ENCODE data around the gene CTBS. TPM values are rescaled to one million over a fixed set of nuclear protein-coding genes. Genes with fewer than 3 reads are reported as not detected.

Gene CTBS
- total RNA-seq, 1 experiment from 2014 or later, result 18.2 TPM

- Mint-ChIP-seq H3K4me3 (ENCODE audit: low read depth, unreplicated experiment) (peak overlapping the region; percentile 89), H3K27ac (ENCODE audit: unreplicated experiment) (peak overlapping the region; percentile 87), H3K4me1 (ENCODE audit: low read depth, unreplicated experiment) (peaks cover 27% of the 10 kb centered on the region), H3K27me3 (ENCODE audit: unreplicated experiment) (no peaks in the 10 kb centered on the region), H3K36me3 (ENCODE audit: insufficient read depth, unreplicated experiment) (peaks cover 49% of the 10 kb centered on the region), H3K9me3 (ENCODE audit: low read depth, unreplicated experiment) (no peaks in the 10 kb centered on the region)
- intact Hi-C loops (cut with micrococcal nuclease; ENCODE audit: unreplicated experiment), result loop anchor here (2.0 to 5.0 kb wide), 2 partner anchors 67 to 115 kb away; partner anchors contain the start of gene CTBS
- no peak for DNase-seq
- no TSS peak for BruUV-seq (replicated peaks)
- CTCF ChIA-PET, result interaction anchor here (0.6 to 1.1 kb wide), 7 partner anchors 24 to 277 kb away, joined by 3 to 4 read pairs (median 3); partner anchors contain the start of gene CTBS
- TF ChIP-seq CTCF (IDR thresholded peaks at IDR 0.05; ENCODE audit: unreplicated experiment), result no peak
Observed at GRCh38 chr1:84505493-84506001, 68.7 kb downstream of the CTBS start.

DNA sequence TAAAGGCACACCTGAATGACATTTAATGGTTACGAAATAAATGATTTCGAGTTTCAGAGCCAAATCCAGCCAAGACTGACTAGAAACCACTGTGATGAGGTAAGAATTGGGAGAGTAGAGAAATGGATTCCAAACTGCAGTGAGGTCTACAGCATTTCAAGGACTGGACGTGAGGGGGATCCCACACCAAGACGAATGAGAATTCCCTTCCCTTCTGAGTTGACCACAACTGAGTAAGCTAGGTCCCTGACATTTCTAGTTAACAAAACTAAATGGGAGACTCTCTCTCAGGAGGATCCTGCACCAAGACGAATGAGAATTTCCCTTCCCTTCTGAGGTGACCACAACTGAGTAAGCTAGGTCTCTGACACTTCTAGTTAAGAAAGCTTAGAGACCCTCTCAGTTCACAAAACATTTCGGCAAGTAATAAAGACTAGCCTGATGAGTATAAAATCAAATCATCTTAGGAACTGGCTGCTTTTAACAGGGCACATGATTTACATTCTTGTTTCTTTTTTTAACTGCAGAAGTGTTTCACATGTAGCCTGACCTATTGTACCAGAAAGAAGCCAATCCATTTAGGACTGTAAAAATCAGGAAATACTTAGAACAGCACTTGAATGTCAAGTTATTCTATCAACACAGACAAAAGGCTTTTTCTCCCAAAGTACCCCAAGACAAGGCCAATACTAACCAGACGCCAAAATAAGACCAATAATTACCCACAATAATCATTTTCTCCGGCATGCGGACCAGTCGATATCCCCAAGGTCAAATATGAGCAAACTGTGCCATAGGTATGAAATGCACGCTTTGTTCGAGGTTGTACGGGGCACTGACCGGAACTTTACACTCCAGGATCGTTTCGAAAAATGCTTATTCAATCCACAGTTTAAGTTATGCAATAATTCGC is 69.4 kb downstream of the CTBS start:
- no peak for TF ChIP-seq CTCF (IDR thresholded peaks at IDR 0.05; ENCODE audit: unreplicated experiment)
- Mint-ChIP-seq H3K27me3 (ENCODE audit: unreplicated experiment) (no peaks in the 10 kb centered on the region), H3K36me3 (ENCODE audit: insufficient read depth, unreplicated experiment) (peaks cover 51% of the 10 kb centered on the region), H3K27ac (ENCODE audit: unreplicated experiment) (peak overlapping the region; percentile 87), H3K9me3 (ENCODE audit: low read depth, unreplicated experiment) (no peaks in the 10 kb centered on the region), H3K4me1 (ENCODE audit: low read depth, unreplicated experiment) (peaks cover 27% of the 10 kb centered on the region), H3K4me3 (ENCODE audit: low read depth, unreplicated experiment) (peak overlapping the region; percentile 89)
- intact Hi-C loops (cut with micrococcal nuclease; ENCODE audit: unreplicated experiment), result loop anchor here (5.0 kb wide), 1 partner anchor 67 kb away; the partner anchor contains the start of gene CTBS
- CTCF ChIA-PET, result interaction anchor here (1.0 kb wide), 1 partner anchor 25 kb away, joined by 3 read pairs; no protein-coding TSS in a partner anchor
- no peak for DNase-seq
- TSS peak; percentile 27 for BruUV-seq (replicated peaks)

DNA sequence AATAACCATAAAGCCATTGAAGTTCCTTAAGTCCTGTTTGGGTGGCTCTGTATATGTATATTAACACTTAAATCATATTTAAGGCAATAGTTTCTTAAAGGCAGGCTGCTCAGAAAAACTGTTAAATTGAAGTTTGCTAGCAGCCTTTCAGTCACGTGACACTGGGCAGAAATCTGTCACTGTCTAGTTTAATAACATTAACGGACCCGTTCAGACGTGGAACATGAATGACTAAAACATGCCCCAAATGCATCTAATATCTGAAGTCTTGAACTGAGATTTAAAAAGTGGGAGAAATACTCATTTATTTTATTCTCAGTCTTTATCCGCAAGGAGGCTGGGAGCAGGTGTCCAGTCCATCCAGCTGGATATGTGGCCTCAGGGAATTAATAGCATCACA is 71.3 kb downstream of the CTBS start:
- no peak overlapping the region for H3K27ac Mint-ChIP-seq (ENCODE audit: unreplicated experiment)
- no peak for DNase-seq
- H3K4me3 Mint-ChIP-seq (ENCODE audit: low read depth, unreplicated experiment), result peak overlapping the region; percentile 89
- H3K4me1 Mint-ChIP-seq (ENCODE audit: low read depth, unreplicated experiment), result peaks cover 27% of the 10 kb centered on the region
- no peaks in the 10 kb centered on the region for H3K27me3 Mint-ChIP-seq (ENCODE audit: unreplicated experiment)
- H3K36me3 Mint-ChIP-seq (ENCODE audit: insufficient read depth, unreplicated experiment), result peaks cover 51% of the 10 kb centered on the region
- intact Hi-C loops (cut with micrococcal nuclease; ENCODE audit: unreplicated experiment), result no loop called here
- no TSS peak for BruUV-seq (replicated peaks)
- TF ChIP-seq CTCF (IDR thresholded peaks at IDR 0.05; ENCODE audit: unreplicated experiment), result no peak
- CTCF ChIA-PET, result no interaction called here
- no peaks in the 10 kb centered on the region for H3K9me3 Mint-ChIP-seq (ENCODE audit: low read depth, unreplicated experiment)

Other genes with a start within 250 kb of the CTBS start
- not detected in 2 replicates for gene DNASE2B, start 176.0 kb downstream of the CTBS start, total RNA-seq (2022)
- gene RPF1, start 95.2 kb downstream of the CTBS start, total RNA-seq (2022), result 33.6 TPM in 2 replicates
- gene SPATA1, start 68.1 kb downstream of the CTBS start, total RNA-seq (2022), result 0.52 and 0.73 TPM in 2 replicates
- 117 and 118 TPM in 2 replicates for gene GNG5, start 67.9 kb downstream of the CTBS start, total RNA-seq (2022)
- 23.2 and 28.0 TPM in 2 replicates for gene SSX2IP, start 116.0 kb upstream of the CTBS start, total RNA-seq (2022)

All from Calu3 (cell line).